OCI-LY3 (cell line): ENCODE results near the gene PTK6.

Experiments
- H2AFZ ChIP-seq: fragments of 200-600, 300-600 bp; shearing (Covaris generic); 2 replicates; pipeline ENCODE4 v1.6.0; 2014; ENCODE audit warnings: antibody characterized with exemption, low read depth, low read length
- H3K27ac ChIP-seq: fragments of 200-600, 300-600 bp; sonication (generic); 2 replicates; pipeline ENCODE4 v1.5.1; 2014; ENCODE audit warnings: mild to moderate bottlenecking, low read length, moderate library complexity, mixed read lengths
- H3K27me3 ChIP-seq: fragments of 200-600, 300-600 bp; sonication (generic); 2 replicates; pipeline ENCODE4 v1.6.1; 2014; ENCODE audit warnings: low read depth, low read length, mixed read lengths
- H3K36me3 ChIP-seq: fragments of 200-600, 300-600 bp; sonication (generic); replicated peaks from 2 replicates; pipeline ENCODE3; 2014; ENCODE audit warnings: low read depth, low read length, mixed read lengths
- H3K4me1 ChIP-seq: fragments of 300-600, 200-600 bp; sonication (generic); 2 replicates; pipeline ENCODE4 v1.6.1; 2014; ENCODE audit warnings: low read length, mixed read lengths
- H3K4me2 ChIP-seq: fragments of 200-600, 300-600 bp; sonication (generic); 2 replicates; pipeline ENCODE4 v1.6.1; 2014; ENCODE audit warnings: low read length, mixed read lengths
- H3K4me3 ChIP-seq: fragments of 300-600, 200-600 bp; sonication (generic); 2 replicates; pipeline ENCODE4 v1.5.1; 2014; ENCODE audit warnings: antibody characterized with exemption, mild to moderate bottlenecking, low read length, moderate library complexity
- H3K79me2 ChIP-seq: fragments of 300-600, 200-600 bp; shearing (Covaris generic); 2 replicates; pipeline ENCODE4 v1.6.1; 2014; ENCODE audit warnings: mild to moderate bottlenecking, low read length, mixed read lengths
- H3K9ac ChIP-seq: fragments of 300-600, 200-600 bp; shearing (Covaris generic); 2 replicates; pipeline ENCODE4 v1.6.0; 2014; ENCODE audit warnings: mild to moderate bottlenecking, low read length, moderate library complexity
- H3K9me3 ChIP-seq: fragments of 200-600, 300-600 bp; shearing (Covaris generic); 2 replicates; pipeline ENCODE4 v1.6.1; 2014; ENCODE audit warnings: low read length, mixed read lengths; ENCODE audit not compliant: insufficient read depth
- H4K20me1 ChIP-seq: fragments of 200-600, 300-600 bp; sonication (generic); 2 replicates; pipeline ENCODE4 v1.6.1; 2016; ENCODE audit warnings: low read length, mixed read lengths; ENCODE audit not compliant: insufficient read depth
- CTCF ChIP-seq: fragments of 200-600, 300-600 bp; sonication (generic); IDR thresholded peaks from 2 replicates; pipeline ENCODE4 v1.5.1; 2014; ENCODE audit warnings: antibody characterized with exemption, low read length, low read depth
- EZH2phosphoT487 ChIP-seq: fragments of 200-600 bp; shearing (Covaris generic); IDR thresholded peaks from 2 replicates; pipeline ENCODE4 v1.6.1; 2018; ENCODE audit warnings: antibody characterized with exemption, mixed run types, low read depth

PTK6 gene

GRCh38 chr20:63563225-63563935 is 26.2 kb upstream of the PTK6 start:
- TF ChIP-seq EZH2phosphoT487 (no peak), CTCF (no peak)
- H3K27me3 ChIP-seq: peaks cover 22% of the 10 kb centered on the region; the same call in 1 of the 2 replicates

GRCh38 chr20:63562461-63563224 is 25.5 kb upstream of the PTK6 start:
- Histone ChIP-seq H3K4me3 (no peak overlapping the region), H3K4me2 (no peak overlapping the region), H3K27ac (no peak overlapping the region), H2AFZ (no peak overlapping the region), H3K27me3 (peaks cover 19% of the 10 kb centered on the region; the same call in 1 of the 2 replicates), H3K4me1 (peaks cover 4% of the 10 kb centered on the region), H4K20me1 (peaks cover 43% of the 10 kb centered on the region), H3K9me3 (no peaks in the 10 kb centered on the region), H3K9ac (no peak overlapping the region), H3K36me3 (no peaks in the 10 kb centered on the region), H3K79me2 (no peaks in the 10 kb centered on the region)
- no peak for TF ChIP-seq CTCF
- TF ChIP-seq EZH2phosphoT487: no peak

More at GRCh38 chr20:63563225-63563935, 26.2 kb upstream of the PTK6 start:
- no peaks in the 10 kb centered on the region for H3K79me2 ChIP-seq
- no peak overlapping the region for H3K4me3 ChIP-seq
- H3K9me3 ChIP-seq: no peaks in the 10 kb centered on the region
- no peak overlapping the region for H3K27ac ChIP-seq
- H4K20me1 ChIP-seq: peaks cover 49% of the 10 kb centered on the region
- no peak overlapping the region for H2AFZ ChIP-seq
- peaks cover 11% of the 10 kb centered on the region for H3K4me1 ChIP-seq
- H3K36me3 ChIP-seq: no peaks in the 10 kb centered on the region
- H3K4me2 ChIP-seq: no peak overlapping the region
- H3K9ac ChIP-seq: no peak overlapping the region

- H3K36me3 ChIP-seq: no peaks in the 10 kb centered on the region
- TF ChIP-seq CTCF: no peak
- no peak for TF ChIP-seq EZH2phosphoT487
Observed at GRCh38 chr20:63561624-63562396, 24.6 kb upstream of the PTK6 start.

More at GRCh38 chr20:63561624-63562396, 24.6 kb upstream of the PTK6 start:
- Histone ChIP-seq H3K4me3 (no peak overlapping the region), H4K20me1 (peaks cover 39% of the 10 kb centered on the region), H3K9me3 (no peaks in the 10 kb centered on the region), H3K4me2 (no peak overlapping the region), H3K9ac (no peak overlapping the region), H3K27me3 (peaks cover 14% of the 10 kb centered on the region; the same call in 1 of the 2 replicates), H3K27ac (no peak overlapping the region), H3K79me2 (no peaks in the 10 kb centered on the region), H2AFZ (no peak overlapping the region), H3K4me1 (no peaks in the 10 kb centered on the region)
